Endothelial cell of hepatic sinusoid (primary cell): ENCODE results near the gene ITGB5.

Source experiments
- in situ Hi-C: cut with HindIII; loops from 2 replicates; pipeline ENCODE4 v1.10.0; 2017; ENCODE audit warnings: low sequenced_read_pairs

Gene ITGB5

DNA sequence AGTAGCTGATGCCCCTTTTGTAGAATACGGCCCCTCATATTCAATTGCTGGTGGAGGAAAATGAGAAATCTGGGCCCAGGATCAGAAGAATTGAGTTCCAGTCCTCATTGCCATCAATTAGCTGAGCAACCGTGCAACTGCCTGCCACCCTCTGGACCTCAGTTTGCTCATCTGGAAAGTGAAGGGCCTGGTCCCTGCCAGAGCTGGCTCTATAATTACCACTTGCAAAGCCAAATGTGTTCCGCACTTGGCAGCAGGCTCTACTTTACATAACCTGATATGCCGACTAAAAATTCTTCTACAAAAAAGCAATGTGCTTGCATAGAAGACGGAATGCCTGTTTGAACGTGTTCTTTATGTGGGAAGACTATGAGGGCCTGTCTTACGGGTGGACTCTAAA lies 8.6 kb upstream of the ITGB5 start:
- in situ Hi-C loops, result no loop called here

- in situ Hi-C loops, result no loop called here
These were observed 6.4 kb upstream of the ITGB5 start for GRCh38 chr3:124893526-124893925.

GRCh38 chr3:124890573-124891190 lies 3.5 kb upstream of the ITGB5 start:
- in situ Hi-C loops, result no loop called here

DNA sequence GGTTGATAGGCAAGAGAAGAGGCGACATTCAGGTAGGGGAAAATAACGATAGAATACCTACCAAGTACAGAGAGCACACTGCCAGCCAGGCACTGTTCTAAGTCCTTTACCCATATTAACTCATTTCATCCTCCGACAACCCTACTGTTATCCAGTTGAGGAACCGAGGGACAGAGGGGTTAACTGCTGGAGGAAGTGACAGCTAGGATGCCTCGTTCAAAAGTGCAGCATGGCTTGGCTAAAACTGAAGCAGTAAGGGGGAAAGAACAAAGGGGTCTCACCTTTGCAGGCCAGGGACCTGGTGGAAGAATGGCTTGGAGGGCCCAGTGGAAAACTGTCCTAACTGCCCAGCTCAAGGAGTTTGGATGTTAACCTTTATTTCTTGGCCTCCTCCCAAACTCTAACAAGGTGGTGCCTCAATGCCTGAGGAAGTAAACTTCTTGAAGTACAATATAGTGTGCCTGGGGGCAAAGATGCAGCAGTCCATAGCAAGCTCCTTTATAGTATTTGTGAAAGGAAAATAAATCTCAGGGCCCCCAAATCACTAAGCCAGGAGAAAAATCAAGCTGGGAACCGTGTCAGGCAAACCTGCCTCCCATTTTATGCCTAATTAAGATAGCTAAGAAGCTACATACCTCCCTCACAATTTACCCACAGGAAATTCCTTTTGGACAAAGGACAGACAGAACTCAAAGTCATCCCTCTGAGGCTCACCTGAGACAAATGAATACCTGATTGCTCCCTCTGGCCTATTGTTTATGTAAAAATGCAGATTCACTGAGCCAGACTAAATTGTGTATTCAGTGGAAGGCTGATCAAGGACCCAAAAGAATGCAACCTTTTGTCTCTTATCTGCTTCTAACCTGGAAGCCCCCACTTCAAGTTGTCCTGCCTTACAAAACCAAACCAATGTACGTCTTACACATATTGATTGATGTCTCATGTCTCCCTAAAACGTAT lies 1.6 kb upstream of the ITGB5 start:
- in situ Hi-C loops, result no loop called here

DNA sequence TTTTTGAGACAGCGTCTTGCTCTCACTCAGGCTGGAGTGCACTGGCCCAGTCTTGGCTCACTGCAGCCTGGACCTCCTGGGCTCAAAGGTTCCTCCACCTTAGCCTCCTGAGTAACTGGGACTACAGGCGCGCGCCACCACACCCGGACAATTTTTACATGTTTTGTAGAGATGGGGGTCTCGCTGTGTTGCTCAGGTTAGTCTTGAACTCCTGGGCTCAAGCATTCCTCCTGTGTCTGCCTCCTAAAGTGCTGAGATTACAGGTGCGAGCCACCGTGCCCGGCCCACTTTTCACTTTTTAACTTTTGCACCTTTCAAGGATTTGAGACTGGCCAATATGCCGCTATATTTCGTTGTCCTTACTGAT lies 750 bp upstream of the ITGB5 start:
- in situ Hi-C loops, result no loop called here

DNA sequence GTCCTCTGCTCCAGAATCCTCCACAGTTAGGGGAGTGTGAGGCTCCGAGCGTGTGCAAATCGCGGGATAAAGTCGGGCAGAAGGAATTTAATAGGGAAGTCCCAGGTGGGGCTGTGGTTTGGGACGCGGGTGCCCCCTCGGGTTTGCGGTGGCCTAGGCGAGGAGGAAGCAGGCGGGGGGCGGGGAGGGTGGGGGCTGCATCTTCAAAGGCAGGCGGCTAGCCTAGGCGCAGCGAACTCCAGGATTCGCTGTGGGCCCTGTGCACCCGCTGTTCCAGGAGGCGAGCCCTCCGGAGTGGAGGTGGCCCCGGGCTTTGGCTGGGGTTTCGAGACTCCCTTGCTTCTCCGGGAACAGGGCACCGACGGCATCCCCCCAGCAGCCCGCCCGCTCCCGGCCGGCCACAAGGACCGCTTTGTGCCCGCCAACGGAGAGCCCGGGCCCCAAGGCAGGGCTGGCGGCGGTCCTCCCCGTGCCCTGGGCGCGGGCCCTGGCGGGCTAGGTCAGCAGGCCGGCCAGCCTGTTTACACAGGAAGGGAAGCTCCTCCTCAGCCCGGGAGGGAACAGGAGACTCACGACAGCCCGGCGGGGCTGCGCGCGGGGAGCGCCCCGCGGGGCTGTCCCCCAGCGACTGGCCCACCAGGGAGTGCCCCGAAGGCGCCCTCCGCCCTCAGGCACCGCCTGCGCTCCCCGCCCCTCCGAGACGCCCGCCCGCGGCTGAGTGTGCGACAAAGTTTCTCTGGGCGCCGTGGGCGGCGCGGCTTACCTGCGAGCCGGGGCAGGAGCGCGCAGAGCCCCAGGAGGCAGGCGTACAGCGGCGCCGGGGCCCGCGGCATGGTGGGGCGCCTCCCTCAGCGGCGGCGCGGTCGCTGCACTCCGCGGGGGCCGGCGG lies 753 bp downstream of the ITGB5 start:
- in situ Hi-C loops, result no loop called here

GRCh38 chr3:124885466-124886167 lies 1.5 kb downstream of the ITGB5 start:
- in situ Hi-C loops, result no loop called here

GRCh38 chr3:124884474-124885101 lies 2.6 kb downstream of the ITGB5 start:
- in situ Hi-C loops, result no loop called here

GRCh38 chr3:124883766-124884473 lies 3.2 kb downstream of the ITGB5 start:
- in situ Hi-C loops, result no loop called here

DNA sequence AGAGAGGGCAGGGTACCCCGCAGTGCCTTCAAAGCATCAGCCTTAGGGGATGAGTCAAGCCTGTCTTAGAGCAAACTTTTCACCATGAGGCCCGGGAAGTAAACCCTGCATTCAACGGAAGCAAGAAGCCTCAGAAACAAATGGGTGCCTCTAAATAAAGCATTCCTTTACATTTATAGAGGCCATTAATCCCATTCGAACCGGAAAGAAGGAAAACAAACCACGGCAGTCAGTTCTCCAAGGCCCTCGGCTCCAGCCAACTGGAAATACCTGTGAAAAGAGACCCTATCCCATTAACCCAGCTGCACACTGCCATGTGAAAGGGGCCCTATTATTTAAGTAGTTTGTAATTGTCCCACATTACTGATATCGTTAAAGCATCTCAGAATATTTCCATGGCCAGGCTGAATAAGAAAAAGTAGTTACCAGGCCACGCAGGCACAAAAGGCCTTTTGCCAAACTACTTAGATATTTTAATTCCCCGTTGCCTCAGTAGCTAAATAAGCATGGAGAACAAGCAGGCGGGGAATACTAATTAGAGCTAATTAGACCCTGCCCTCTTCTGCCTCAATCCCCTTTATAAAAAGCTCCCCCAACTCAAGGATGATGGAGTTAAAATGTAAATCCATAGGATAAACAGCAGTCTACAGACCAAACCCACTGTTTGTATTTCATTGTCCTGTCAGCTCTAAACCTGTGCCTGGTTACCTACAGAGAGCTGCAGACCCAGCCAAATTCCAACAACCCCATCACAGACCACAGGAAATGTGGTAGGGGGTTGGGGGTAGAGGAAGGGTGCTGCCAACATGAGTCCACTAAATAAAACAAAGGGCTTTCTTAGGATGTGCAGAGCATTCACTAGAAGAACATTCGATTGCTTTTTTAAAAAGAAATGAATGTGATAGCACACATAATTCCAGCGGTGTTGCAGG lies 4.1 kb downstream of the ITGB5 start:
- in situ Hi-C loops, result no loop called here

DNA sequence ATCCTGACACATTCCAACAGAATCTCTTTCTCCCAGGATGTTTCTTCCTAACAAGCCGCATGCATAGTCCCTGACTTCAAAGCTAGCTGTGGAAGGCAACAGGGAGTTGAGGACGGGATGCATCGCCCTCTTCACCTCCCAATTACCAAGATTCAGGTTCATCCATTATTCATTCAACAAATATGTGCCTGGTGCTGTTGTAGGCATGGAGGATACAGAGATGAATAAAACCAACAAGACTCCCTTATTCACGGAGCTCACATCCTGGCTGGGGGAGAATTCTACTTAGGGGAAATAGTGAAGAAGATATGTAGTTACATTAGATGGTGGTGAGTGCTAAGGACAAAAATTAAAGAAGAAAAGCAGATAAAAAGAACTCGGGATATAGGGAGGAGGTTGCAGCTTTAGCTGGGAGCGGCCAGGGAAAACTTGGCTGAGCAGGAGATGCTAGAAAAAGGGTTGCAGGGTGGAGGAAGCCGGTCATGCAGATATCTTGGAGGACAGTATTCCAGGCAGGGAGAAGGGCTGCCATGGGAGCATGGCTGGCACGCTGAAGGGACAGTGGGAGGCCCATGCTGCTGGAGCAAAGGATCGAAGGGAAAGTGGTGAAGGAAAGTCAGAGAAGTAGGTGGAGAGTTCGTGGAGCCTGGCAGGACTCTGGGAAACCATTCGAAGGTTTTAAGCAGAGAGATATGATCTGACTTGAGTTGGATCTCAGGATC lies 5.0 kb downstream of the ITGB5 start:
- in situ Hi-C loops, result no loop called here

DNA sequence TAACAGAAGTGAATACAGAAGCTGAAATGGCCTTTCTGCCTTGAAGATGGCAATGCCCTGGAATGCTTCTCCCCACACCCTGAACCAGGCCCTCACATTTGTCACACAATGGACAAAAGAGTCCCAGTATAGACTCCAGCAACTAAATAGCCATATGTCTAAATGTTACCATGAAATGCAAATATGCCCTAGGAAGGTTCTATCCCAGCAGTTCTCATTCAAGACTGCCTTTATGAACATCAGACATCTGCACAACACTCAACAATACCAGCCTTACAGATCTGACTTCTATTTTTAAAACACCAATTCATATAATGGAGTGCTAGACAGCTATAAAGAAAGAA lies 7.9 kb downstream of the ITGB5 start:
- in situ Hi-C loops, result loop anchor here (5.0 to 10.0 kb wide), 2 partner anchors 37 to 115 kb away; no protein-coding TSS in a partner anchor

- in situ Hi-C loops, result loop anchor here (5.0 to 10.0 kb wide), 2 partner anchors 36 to 114 kb away; no protein-coding TSS in a partner anchor
These were observed 8.4 kb downstream of the ITGB5 start for GRCh38 chr3:124878561-124879336.

DNA sequence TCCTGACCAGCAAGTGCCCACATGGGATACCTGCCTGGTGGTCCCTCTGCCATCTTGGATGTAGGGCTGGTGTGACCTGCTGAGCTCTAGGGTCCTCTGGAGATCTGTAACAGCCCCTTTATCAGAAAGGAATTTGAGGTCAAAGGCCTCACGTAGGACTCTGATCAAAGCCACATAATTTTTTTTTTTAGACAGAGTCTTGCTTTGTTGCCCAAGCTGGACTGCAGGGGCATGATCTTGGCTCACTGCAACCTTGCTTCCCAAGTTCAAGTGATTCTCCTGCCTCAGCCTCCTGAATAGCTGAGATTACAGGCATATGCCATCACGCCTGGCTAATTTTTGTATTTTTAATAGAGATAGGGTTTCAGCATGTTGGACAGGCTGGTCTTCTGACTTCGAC lies 9.5 kb downstream of the ITGB5 start:
- in situ Hi-C loops, result loop anchor here (5.0 to 10.0 kb wide), 2 partner anchors 35 to 113 kb away; no protein-coding TSS in a partner anchor

DNA sequence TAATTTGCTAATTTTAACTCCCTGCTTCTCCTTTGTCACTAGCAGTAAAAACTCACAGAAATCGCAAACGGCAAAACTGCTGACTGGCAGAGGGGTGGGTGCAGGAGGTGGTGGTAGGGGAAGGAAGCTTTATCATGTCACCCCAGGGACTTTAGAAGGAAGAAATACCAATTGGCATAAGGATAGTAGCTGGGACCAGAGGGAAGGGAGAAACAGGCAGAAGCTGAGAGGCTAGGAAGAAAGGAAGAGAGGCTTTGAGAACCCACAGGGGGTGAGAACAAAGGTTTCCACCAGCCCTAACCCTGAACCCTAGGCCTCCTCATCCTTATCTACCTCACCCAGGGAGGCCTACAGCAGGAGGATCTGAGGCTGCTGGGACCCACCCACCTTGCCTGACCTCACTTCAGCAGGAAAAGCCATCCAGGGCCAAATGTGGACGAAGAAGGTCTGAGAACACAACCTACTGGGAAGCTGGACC lies 10.7 kb downstream of the ITGB5 start:
- in situ Hi-C loops, result loop anchor here (5.0 to 10.0 kb wide), 2 partner anchors 34 to 112 kb away; no protein-coding TSS in a partner anchor

- in situ Hi-C loops, result loop anchor here (10.0 kb wide), 1 partner anchor 108 kb away; no protein-coding TSS in a partner anchor
These were observed 13.9 kb downstream of the ITGB5 start for GRCh38 chr3:124873226-124873625.

- in situ Hi-C loops, result no loop called here
These were observed 19.7 kb downstream of the ITGB5 start for GRCh38 chr3:124867511-124867910.
